BE2C (cell line): Measurements from ENCODE around the gene ARAP2.

Source experiments
- DNase-seq: peaks from one replicate; pipeline ENCODE4 v3.0.0-alpha.2; 2020
- H3K27me3 ChIP-seq: fragments of 250-450 bp; sonication (Bioruptor Pico); 2 replicates; pipeline ENCODE4 v1.5.1; 2020; ENCODE audit warnings: mild to moderate bottlenecking
- H3K36me3 ChIP-seq: fragments of 250-450 bp; sonication (Bioruptor Pico); 2 replicates; pipeline ENCODE4 v1.5.1; 2020; ENCODE audit warnings: mild to moderate bottlenecking
- H3K4me1 ChIP-seq: fragments of 250-450 bp; sonication (Bioruptor Pico); 2 replicates; pipeline ENCODE4 v1.5.1; 2020
- H3K4me3 ChIP-seq: 2 replicates; pipeline ENCODE4 v1.5.1; 2011; ENCODE audit warnings: low read depth, low read length
- H3K9me3 ChIP-seq: fragments of 250-450 bp; sonication (Bioruptor Pico); 2 replicates; pipeline ENCODE4 v1.5.1; 2020
- TF ChIP-seq, protein P1 (sequence below): IDR thresholded peaks from 2 replicates; pipeline ENCODE4 v1.5.1; 2012; ENCODE audit warnings: mild to moderate bottlenecking, low read depth, low read length

Gene ARAP2

DNA sequence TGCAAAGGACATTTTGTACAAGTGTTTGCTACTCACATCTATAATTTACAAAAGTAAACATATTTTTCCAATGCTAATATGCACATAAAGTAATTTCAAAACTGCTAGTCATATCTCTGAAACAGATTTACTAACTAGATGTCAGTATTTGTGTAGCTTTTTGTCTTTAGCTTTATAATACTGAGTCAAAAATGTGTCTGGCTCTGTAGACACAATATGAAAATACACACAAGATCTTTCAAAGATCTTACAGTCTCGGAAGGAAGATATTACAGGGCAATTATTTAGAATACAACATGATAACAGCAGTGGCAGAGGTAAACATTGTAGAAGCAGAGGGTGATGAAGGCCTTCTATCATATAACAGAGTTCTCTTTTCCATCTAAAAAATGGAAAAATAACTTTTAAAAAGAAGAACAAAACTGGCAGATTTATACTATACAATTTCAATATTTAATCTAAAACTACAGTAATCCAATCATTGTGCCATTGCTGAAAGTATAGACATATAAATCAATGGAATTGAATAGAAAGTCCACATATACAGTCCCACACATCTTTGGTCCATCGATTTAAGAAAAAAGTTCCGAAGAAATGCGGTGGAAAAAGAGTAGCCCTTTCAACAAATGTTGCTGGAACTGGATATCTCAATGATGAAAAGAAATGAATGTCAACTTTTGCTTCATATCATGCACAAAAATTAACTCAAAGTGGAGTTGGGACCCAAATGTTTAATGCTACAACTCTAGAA, 29.4 kb downstream of the ARAP2 start:
- Histone ChIP-seq H3K36me3 (no peaks in the 10 kb centered on the region), H3K27me3 (no peaks in the 10 kb centered on the region), H3K4me3 (no peak overlapping the region), H3K4me1 (no peaks in the 10 kb centered on the region), H3K9me3 (no peaks in the 10 kb centered on the region)
- TF ChIP-seq, protein P1, sequence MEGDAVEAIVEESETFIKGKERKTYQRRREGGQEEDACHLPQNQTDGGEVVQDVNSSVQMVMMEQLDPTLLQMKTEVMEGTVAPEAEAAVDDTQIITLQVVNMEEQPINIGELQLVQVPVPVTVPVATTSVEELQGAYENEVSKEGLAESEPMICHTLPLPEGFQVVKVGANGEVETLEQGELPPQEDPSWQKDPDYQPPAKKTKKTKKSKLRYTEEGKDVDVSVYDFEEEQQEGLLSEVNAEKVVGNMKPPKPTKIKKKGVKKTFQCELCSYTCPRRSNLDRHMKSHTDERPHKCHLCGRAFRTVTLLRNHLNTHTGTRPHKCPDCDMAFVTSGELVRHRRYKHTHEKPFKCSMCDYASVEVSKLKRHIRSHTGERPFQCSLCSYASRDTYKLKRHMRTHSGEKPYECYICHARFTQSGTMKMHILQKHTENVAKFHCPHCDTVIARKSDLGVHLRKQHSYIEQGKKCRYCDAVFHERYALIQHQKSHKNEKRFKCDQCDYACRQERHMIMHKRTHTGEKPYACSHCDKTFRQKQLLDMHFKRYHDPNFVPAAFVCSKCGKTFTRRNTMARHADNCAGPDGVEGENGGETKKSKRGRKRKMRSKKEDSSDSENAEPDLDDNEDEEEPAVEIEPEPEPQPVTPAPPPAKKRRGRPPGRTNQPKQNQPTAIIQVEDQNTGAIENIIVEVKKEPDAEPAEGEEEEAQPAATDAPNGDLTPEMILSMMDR: no peak
- no peak for DNase-seq

DNA sequence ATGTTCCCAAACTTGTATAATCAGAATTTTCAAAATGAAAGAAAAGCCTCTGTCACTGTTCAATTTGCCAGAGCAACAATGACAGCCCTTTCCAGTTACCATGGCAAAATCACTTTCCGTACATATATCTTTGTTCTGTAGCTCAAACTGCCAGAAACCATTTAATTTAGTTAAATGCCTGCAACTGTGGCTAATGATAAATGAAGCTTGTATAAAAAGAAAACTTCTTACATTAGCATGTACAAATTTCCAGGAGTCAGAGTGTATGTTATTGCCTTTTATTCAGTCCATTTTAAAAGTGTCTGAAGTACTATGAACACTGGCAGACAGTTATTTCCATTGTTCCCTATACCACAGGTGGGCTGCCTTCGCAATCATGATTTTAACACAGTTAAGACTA, 30.3 kb downstream of the ARAP2 start:
- DNase-seq: no peak

DNA sequence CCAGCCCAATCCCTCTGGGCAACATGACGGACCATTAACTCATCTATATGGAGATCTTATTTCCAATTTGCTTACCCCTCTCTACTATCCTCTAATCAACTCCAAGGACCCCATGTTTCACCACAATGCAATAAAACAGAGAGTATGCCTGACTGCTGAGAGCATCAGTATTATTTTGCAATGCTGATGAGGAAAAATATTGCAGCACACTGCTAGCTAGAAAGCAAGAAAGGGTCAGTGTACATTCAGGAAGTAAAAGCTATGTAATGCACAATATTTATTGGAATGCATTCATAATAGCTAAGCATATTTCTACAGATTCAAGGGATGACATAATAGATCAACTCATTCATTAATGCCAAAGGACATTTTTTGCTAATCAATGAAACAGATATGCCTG, 33.2 kb downstream of the ARAP2 start:
- Histone ChIP-seq H3K9me3 (no peaks in the 10 kb centered on the region), H3K36me3 (no peaks in the 10 kb centered on the region), H3K27me3 (no peaks in the 10 kb centered on the region), H3K4me1 (no peaks in the 10 kb centered on the region), H3K4me3 (no peak overlapping the region)
- TF ChIP-seq, protein P1: no peak
- no peak for DNase-seq

More for the DNA sequence above, 30.3 kb downstream of the ARAP2 start:
- no peak overlapping the region for H3K4me3 ChIP-seq
- no peaks in the 10 kb centered on the region for H3K9me3 ChIP-seq
- H3K4me1 ChIP-seq: no peaks in the 10 kb centered on the region
- no peaks in the 10 kb centered on the region for H3K36me3 ChIP-seq
- no peaks in the 10 kb centered on the region for H3K27me3 ChIP-seq
- TF ChIP-seq, protein P1: no peak

- Histone ChIP-seq H3K27me3 (no peaks in the 10 kb centered on the region), H3K36me3 (no peaks in the 10 kb centered on the region), H3K9me3 (no peaks in the 10 kb centered on the region), H3K4me3 (no peak overlapping the region), H3K4me1 (no peaks in the 10 kb centered on the region)
- no peak for DNase-seq
- TF ChIP-seq, protein P1: no peak
These were observed 34.2 kb downstream of the ARAP2 start for GRCh38 chr4:36209941-36210649.

GRCh38 chr4:36208893-36209473, 35.3 kb downstream of the ARAP2 start:
- no peaks in the 10 kb centered on the region for H3K4me1 ChIP-seq
- H3K36me3 ChIP-seq: no peaks in the 10 kb centered on the region
- H3K27me3 ChIP-seq: no peaks in the 10 kb centered on the region
- TF ChIP-seq, protein P1: no peak
- no peak for DNase-seq
- no peaks in the 10 kb centered on the region for H3K9me3 ChIP-seq
- no peak overlapping the region for H3K4me3 ChIP-seq
